Measurements from ENCODE around the gene MSL1. TPM values are rescaled to one million over a fixed set of nuclear protein-coding genes. Genes with fewer than 3 reads are reported as not detected.

MSL1 gene
- total RNA-seq, 1 donor from 2014 or later = 27.1 TPM

DNA sequence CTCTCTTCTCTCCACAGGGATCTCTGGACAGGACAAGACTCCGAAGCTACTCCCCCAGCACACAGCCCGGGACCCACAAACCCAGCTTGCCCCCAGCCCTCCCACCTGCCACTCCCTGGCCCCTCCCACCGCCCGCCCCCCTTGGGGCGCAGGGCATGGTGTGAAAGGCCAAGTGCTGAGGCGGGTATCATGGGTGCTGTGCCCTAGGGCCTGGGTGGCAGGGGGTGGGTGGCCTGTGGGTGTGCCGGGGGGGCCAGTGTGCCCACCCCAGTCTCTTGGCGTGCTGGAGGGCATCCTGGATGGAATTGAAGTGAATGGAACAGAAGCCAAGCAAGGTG, 47.6 kb upstream of the MSL1 start:
- TF ChIP-seq, protein P1, sequence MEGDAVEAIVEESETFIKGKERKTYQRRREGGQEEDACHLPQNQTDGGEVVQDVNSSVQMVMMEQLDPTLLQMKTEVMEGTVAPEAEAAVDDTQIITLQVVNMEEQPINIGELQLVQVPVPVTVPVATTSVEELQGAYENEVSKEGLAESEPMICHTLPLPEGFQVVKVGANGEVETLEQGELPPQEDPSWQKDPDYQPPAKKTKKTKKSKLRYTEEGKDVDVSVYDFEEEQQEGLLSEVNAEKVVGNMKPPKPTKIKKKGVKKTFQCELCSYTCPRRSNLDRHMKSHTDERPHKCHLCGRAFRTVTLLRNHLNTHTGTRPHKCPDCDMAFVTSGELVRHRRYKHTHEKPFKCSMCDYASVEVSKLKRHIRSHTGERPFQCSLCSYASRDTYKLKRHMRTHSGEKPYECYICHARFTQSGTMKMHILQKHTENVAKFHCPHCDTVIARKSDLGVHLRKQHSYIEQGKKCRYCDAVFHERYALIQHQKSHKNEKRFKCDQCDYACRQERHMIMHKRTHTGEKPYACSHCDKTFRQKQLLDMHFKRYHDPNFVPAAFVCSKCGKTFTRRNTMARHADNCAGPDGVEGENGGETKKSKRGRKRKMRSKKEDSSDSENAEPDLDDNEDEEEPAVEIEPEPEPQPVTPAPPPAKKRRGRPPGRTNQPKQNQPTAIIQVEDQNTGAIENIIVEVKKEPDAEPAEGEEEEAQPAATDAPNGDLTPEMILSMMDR (IDR thresholded peaks at IDR 0.05; ENCODE audit: insufficient read depth, low read length, severe bottlenecking) = no peak
- DNase-seq (ENCODE audit: low read depth) = no peak
- FAIRE-seq = no peak
- Histone ChIP-seq H3K4me3 (ENCODE audit: low read depth, low read length) (no peak overlapping the region), H3K27me3 (ENCODE audit: control insufficient read depth, insufficient read depth, low read length) (peaks cover 2% of the 10 kb centered on the region), H3K36me3 (ENCODE audit: control insufficient read depth, insufficient read depth, low read length) (no peaks in the 10 kb centered on the region)

DNA sequence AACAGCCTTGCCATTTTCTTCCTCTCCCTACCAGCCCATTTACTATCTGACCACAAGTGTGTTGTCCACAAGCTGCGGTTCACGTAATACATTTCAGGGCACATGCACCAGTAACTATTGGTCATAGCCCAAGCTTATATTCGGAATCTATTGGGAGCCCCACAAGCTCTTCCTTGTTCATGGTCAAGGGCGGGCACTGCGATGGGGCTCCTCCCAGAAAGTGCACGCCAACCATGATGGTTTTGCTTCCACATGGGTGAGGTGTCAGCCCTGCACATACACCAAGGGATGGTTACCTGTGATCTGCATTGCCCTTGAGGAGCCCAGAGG, 46.9 kb upstream of the MSL1 start:
- Histone ChIP-seq H3K36me3 (ENCODE audit: control insufficient read depth, insufficient read depth, low read length) (no peaks in the 10 kb centered on the region), H3K4me3 (ENCODE audit: low read depth, low read length) (no peak overlapping the region), H3K27me3 (ENCODE audit: control insufficient read depth, insufficient read depth, low read length) (peaks cover 2% of the 10 kb centered on the region)
- TF ChIP-seq, protein P1 (IDR thresholded peaks at IDR 0.05; ENCODE audit: insufficient read depth, low read length, severe bottlenecking) = no peak
- no peak for FAIRE-seq
- DNase-seq (ENCODE audit: low read depth) = no peak

GRCh38 chr17:40075201-40075941, 46.4 kb upstream of the MSL1 start:
- FAIRE-seq (no peak), DNase-seq (ENCODE audit: low read depth) (peak; percentile 30)
- H3K4me3 ChIP-seq (ENCODE audit: low read depth, low read length) = no peak overlapping the region
- peaks cover 2% of the 10 kb centered on the region for H3K27me3 ChIP-seq (ENCODE audit: control insufficient read depth, insufficient read depth, low read length)
- TF ChIP-seq, protein P1 (IDR thresholded peaks at IDR 0.05; ENCODE audit: insufficient read depth, low read length, severe bottlenecking) = peak; percentile 86
- H3K36me3 ChIP-seq (ENCODE audit: control insufficient read depth, insufficient read depth, low read length) = no peaks in the 10 kb centered on the region

- H3K36me3 ChIP-seq (ENCODE audit: control insufficient read depth, insufficient read depth, low read length) = no peaks in the 10 kb centered on the region
- TF ChIP-seq, protein P1 (IDR thresholded peaks at IDR 0.05; ENCODE audit: insufficient read depth, low read length, severe bottlenecking) = no peak
- peak; percentile 66 for FAIRE-seq
- H3K27me3 ChIP-seq (ENCODE audit: control insufficient read depth, insufficient read depth, low read length) = peaks cover 2% of the 10 kb centered on the region
- no peak overlapping the region for H3K4me3 ChIP-seq (ENCODE audit: low read depth, low read length)
- no peak for DNase-seq (ENCODE audit: low read depth)
Measured at GRCh38 chr17:40075942-40076498, 45.8 kb upstream of the MSL1 start.

- Histone ChIP-seq H3K27me3 (ENCODE audit: control insufficient read depth, insufficient read depth, low read length) (peaks cover 2% of the 10 kb centered on the region), H3K4me3 (ENCODE audit: low read depth, low read length) (no peak overlapping the region), H3K36me3 (ENCODE audit: control insufficient read depth, insufficient read depth, low read length) (no peaks in the 10 kb centered on the region)
- DNase-seq (ENCODE audit: low read depth) (no peak), FAIRE-seq (no peak)
- TF ChIP-seq, protein P1 (IDR thresholded peaks at IDR 0.05; ENCODE audit: insufficient read depth, low read length, severe bottlenecking) = no peak
Measured at GRCh38 chr17:40076591-40076990, 45.2 kb upstream of the MSL1 start.

GRCh38 chr17:40079545-40079944, 42.2 kb upstream of the MSL1 start:
- no peak for FAIRE-seq
- Histone ChIP-seq H3K36me3 (ENCODE audit: control insufficient read depth, insufficient read depth, low read length) (no peaks in the 10 kb centered on the region), H3K27me3 (ENCODE audit: control insufficient read depth, insufficient read depth, low read length) (no peaks in the 10 kb centered on the region), H3K4me3 (ENCODE audit: low read depth, low read length) (no peak overlapping the region)
- DNase-seq (ENCODE audit: low read depth) = no peak
- TF ChIP-seq, protein P1 (IDR thresholded peaks at IDR 0.05; ENCODE audit: insufficient read depth, low read length, severe bottlenecking) = no peak

All from bronchial epithelial cell (primary cell).